NB4 (cell line): ENCODE data around the gene DYSF.

Experiments
- MYC ChIP-seq: IDR thresholded peaks from 2 replicates; pipeline ENCODE4 v1.6.1; 2011; ENCODE audit warnings: low read depth, low read length
- POLR2A ChIP-seq: IDR thresholded peaks from 2 replicates; pipeline ENCODE4 v1.6.1; 2011; ENCODE audit warnings: mild to moderate bottlenecking; ENCODE audit not compliant: insufficient read length; ENCODE audit errors: extremely low read depth
- TF ChIP-seq, protein P1 (sequence below): IDR thresholded peaks from one replicate; pipeline ENCODE4 v1.5.1; 2012; ENCODE audit warnings: low read depth, low read length

DNA sequence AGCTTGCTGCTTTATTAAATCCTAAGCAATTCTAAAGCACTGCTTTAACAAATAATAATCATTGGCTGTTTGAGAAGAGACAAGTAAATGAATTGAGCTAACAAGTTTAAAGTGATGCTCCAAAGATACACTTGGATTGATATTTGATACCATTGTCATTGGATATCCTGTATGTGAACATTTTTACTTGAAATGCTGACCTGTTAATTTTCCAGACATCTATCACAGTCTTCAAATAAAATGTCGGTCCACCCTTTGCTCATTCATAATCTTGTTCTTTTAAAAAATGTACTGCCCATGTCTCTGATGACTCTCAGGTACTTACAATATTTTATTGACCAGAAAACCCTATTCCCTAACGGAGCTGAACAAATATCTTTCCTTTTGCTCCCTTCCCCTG, 202.1 kb downstream of the DYSF start:
- TF ChIP-seq, protein P1, sequence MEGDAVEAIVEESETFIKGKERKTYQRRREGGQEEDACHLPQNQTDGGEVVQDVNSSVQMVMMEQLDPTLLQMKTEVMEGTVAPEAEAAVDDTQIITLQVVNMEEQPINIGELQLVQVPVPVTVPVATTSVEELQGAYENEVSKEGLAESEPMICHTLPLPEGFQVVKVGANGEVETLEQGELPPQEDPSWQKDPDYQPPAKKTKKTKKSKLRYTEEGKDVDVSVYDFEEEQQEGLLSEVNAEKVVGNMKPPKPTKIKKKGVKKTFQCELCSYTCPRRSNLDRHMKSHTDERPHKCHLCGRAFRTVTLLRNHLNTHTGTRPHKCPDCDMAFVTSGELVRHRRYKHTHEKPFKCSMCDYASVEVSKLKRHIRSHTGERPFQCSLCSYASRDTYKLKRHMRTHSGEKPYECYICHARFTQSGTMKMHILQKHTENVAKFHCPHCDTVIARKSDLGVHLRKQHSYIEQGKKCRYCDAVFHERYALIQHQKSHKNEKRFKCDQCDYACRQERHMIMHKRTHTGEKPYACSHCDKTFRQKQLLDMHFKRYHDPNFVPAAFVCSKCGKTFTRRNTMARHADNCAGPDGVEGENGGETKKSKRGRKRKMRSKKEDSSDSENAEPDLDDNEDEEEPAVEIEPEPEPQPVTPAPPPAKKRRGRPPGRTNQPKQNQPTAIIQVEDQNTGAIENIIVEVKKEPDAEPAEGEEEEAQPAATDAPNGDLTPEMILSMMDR: no peak
- no peak for TF ChIP-seq POLR2A
- TF ChIP-seq MYC: no peak
